GM18867 (cell line): ENCODE measurements around the gene FAM221B.

Source experiments
- ATAC-seq: cut with Tn5 transposase; IDR thresholded peaks from one replicate; pipeline ENCODE4 v1.9.1; 2021; ENCODE audit warnings: mild to moderate bottlenecking, moderate library complexity; ENCODE audit not compliant: unreplicated experiment

The FAM221B gene, protein sequence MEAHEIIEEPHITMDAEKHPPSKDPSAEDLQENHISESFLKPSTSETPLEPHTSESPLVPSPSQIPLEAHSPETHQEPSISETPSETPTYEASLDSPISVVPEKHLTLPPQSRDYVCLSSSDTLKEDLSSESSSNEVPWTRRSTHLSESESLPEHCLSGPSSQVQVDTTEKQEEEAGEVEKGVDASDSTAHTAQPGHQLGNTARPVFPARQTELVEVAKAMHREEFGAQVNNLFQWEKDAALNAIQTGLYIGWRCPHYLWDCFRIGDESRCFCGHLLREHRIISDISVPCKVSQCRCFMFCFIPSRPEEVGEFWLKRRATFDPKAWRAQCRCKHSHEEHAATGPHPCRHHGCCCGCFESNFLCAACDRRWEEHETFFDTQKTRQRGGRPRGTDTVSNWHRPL

DNA sequence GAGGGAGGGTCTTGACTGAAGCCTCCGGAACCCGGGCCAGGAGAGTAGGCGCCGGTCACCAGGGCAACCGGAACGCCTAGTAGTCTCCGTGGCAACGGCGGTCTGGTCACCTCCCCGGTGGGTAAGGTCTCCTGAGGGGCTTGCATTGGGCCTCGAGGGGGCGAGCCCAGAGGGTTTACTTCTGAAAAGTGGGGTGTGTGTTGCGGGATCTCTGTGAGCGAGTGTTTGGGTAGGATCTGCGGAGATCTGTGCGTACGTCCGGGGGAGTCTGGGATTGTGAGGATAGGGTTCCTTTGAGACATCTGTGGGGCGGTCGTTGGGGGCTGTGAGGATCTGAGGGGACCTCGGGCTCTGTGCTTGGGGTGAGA lies at the start of gene FAM221B:
Gene FAM221B, minus strand, starts transcription at position 17 of the 368 bp plus-strand sequence. CDS start 2,571 bp downstream, outside the sequence.
- ATAC-seq: no peak

DNA sequence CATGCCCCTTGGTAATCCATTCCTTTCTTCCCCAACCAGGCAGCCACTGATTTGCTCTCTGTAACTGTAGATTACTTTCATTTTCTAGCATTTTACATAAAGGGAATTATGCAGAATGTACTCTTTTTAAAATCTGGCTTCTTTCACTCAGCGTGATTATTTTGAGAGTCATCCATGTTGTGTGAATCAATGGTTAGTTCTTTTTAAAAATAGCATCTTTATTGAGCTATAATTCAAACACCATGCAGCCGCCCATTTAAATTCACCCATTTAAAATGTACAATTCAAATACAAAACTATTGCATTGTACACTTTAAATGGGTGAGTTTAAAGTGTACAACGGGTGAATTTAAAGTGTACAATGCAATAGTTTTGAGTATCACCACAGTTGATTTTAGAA lies 44.0 kb upstream of the FAM221B start:
- ATAC-seq: no peak

DNA sequence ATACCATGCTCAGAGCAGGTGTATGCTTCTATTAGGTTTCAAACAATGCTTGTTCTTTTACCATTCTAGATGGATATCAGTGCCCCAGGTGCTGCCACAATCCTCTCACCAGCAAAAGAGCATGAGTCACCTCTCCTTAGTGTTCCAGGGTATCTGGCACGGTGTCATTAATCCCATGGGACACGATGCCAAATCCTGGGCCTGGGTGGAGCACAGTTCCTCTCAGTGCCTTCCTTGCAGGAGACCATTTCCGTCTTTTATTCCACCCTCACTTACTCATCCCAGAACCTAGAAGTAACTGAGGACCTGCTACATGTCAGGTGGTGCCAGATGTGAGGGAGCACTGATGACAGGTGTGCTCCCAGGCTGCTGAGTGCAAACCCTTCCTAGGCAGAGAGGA lies 43.0 kb upstream of the FAM221B start:
- ATAC-seq: no peak

DNA sequence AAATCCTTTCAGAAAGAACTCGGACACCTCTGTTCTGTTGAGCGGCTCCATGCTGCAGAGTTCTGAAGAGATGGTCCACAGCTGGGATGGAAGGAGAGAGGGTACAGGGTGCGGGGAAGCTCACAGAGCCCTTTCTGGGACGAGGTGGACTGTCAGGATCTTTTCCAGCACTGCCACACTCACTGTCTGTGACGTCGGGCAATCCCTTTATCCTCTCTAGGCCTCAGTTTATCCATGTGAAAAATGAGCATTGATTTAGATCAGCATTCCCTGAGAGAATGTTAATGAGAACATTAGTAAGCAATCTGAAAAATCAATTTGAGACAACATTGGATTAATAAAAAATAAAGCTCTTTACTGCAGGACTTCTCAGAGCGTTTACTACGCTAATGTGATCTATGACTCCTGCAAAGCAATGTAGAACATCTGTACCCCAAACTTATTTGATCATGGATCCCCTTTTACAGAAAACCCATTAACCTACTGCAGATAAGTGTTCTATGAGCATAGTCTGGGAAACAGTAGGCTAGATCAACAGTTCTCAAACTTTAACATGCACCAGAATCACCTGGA lies 41.9 kb upstream of the FAM221B start, which contains the start of gene OR13J1:
Gene OR13J1, minus strand, starts transcription at position 51 of the 573 bp plus-strand sequence. Its CDS starts 0 bp downstream, at position 51.
- ATAC-seq: no peak

DNA sequence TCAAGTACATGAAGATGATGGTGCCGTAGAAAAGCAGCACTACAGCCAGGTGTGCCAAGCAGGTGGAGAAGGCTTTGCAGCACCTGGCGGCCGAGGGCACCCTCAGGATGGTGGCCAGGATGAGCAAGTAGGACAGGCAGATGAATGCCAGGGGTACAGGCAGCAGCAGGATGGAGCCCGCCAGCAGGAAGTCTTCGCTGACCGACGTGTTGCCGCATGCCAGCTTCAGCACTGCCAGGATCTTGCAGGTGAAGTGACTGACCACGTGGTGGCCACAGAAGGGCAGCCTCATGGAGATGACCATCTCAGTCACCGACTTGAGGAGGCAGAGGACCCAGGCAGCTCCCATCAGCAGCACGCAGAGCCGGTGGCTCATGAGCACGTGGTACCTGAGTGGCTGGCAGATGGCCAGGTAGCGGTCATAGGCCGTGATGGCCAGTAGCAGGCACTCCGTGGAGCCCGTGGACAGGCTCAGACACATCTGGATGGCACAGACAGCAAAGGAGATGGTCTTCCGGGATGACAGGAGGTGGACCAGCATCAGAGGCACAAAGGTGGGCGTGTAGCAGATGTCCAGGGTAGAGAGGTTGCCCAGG lies 41.2 kb upstream of the FAM221B start:
- no peak for ATAC-seq

DNA sequence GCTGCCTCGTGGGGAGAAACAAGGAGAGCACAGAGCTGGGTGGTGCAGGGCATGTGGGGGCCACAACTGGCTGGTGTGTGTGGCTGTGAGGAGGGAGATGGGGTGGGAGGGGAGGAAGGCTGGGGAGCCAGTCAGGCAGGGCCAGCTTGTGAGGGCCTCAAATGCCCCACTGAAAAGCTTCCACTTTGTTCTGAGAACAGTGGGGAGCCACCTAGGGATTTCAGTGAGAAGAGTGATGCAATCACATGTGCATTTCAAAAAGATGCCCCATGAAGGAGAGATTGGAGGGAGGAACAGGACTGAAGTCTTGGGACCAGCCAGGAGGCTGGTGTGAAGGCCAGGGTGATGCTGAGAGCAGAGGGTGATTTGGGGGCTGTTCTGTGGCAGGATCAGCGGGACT lies 40.4 kb upstream of the FAM221B start:
- ATAC-seq: no peak

DNA sequence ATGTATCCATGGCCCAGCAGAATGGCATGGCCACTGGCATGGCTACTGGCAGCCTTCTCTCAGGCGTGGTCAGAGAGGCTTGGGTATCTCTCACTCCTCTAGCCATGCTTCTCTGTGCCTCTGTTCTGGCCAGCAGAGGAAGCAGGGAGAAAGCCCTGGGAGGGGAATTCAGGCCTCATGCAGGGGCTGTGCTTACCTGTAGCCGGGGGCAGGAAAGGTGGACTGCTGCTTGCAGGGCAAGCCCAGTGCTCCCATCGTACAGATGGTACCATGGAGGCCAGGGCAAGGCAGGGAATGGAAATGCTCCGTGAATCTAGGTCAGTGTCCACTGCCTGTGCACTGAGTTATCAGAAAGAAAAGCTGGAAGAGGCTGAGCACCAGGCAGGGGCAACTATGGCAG lies 39.0 kb upstream of the FAM221B start:
- no peak for ATAC-seq

DNA sequence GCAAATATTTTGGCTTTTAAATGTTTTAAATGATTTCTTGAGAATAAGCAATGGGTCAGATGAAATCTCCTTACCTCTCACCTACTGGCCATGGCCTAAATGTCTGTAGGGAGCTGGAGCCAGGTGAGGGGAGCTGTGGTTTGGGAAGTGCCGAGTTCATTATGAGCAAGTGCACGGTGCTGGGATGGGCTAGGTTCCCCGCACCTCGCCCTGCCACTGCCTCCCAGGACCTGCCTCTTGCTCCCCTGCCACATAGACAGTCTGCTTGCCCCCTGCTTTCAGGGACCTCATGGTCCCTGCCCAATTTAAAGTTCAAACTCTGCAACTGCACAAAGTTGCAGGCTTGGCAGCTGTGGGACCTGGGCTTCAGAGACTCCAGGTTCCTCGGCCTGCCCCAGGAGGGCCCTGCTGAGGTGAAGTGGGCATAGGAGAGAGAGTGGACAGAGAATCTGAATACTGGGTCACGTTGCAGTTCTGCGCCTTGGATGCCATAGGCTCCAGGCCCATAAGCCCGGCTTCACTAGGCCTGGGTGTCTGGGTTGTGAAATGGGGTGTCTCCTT lies 36.2 kb upstream of the FAM221B start:
- no peak for ATAC-seq

DNA sequence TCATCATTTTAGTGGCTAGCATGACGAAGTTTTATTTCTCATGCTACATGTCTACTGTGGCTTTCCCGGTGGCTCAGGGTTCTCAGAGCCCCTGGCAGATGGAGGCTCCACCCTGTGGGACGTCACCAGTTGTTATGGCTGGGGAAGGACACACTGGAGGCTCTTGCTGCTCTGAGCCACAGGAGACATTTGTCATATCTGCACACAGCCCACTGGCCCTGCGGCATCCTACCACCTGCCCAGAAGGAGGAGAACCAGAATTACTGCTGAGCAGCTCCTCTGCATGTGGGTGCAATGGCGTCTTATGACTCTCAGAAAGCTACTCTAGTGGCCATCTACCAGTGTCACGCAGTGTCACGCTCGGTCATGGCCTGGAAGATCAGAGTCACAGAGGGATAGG lies 35.1 kb upstream of the FAM221B start:
- no peak for ATAC-seq

DNA sequence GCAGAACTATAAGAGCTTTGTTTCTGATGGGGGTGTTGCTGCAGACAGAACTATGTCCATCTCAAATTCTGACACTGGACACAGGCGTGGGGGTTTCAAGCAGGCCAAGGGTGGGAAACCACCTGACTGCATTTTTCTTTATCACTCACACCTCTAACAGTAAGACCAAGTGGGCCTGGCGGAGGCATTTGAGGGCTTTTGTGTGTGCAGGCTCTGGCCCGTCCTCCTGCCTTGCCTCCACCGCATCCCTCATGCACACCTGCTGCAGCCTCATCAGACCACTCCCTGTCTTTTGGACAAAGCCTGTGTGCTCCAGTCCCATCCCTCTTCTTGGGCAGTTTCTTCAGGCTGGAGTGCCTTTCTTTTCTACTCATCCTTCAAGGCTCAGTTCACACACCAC lies 33.8 kb upstream of the FAM221B start:
- no peak for ATAC-seq

DNA sequence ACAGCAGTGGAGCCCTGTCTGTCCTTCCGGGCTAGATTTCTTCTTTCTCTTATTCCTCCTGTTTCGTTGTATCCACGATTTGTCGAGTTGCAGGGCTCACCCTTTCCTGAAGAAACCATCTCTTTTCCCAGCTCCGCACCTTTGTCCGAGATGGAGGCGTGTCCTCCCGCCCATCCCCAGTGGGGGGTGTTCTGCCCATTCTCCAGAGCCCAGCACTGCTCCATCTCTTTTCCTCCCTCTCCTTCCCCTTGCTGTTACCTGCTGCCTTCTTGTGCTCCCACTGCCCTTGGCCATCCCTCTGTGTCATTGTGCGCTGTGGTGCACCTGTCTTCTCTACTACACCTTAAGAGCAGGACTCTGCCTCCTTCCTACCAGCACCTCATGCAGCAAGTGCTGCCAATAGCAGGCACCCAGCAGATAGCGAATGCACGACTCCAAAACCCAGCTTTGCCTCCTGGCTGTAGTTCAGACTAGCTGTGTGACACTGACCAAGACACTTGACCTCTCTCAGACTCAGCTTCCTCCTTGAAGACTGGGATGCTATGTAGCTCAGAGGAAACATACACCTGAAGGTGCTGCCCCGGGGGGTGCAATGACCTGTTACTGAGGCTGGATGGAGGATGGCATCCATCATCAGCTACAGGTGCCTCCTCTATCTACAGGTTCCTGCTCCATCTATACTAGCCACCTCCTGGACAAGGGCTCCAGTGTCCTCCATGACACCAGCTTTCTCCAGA lies 32.8 kb upstream of the FAM221B start:
- no peak for ATAC-seq

DNA sequence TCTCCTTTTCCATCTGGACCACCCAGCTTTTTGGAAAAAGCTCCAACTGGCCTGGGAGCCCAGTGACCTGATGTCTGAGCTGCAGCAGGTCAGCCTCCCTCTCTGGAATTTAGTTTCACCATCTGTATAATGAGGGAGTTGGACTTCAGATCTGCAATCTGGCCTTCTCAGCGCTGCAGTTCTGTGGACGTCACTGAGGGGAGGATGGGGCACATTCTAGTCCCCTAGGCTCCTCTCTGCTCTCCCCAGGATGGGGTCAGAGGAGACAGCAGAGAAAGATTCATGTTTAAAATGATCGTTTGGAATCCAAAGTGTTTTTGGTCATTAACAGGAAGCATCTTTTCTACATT lies 31.4 kb upstream of the FAM221B start:
- no peak for ATAC-seq

DNA sequence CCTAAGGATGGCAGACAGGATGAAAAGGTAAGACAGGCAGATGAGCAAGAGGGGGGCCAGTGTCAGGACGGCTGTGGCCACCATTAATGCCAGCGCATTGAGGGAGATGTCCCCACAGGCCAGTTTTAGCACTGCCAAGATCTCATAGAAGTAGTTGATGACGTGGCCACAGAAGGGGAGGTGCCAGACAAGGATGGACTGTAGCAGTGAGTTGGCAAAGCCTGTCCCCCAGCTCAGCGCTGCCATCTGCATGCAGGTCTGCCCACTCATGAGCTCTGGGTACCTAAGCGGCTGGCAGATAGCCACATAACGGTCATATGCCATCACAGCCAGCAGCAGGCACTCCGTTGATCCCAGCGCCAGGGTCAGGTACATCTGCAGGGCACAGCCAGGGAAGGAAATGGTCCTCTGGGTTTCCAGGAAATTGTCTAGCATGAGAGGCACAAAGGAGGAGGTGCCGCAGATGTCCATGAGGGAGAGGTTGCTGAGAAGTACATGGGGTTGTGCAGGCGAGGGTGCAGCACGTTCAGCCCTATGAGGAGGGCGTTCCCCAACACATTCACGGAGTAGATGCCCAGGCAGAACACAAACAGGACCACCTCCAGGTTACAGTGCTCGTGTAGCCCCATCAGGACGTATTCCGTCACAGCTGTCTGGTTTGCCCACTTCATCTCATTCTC lies 30.9 kb upstream of the FAM221B start:
- ATAC-seq: no peak

DNA sequence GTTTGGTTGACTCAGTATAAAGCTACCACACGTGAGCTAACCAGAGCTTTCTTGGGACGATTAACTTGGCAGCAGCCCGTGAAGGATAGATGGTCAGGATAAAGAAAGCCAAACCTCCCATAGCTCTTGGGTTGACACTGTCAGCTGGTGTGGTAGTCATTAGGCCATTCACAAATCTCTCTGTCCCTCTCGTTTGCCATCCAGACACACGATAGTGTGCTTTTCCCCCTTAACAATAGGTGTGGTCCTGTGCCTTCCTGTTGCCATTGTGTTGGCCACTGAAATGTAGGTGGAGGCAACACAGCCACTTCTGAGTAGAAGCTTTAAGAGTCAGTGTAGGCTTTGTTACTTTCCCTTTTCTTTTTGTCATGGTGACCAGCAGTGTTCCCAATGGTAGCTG lies 29.9 kb upstream of the FAM221B start:
- ATAC-seq: no peak

DNA sequence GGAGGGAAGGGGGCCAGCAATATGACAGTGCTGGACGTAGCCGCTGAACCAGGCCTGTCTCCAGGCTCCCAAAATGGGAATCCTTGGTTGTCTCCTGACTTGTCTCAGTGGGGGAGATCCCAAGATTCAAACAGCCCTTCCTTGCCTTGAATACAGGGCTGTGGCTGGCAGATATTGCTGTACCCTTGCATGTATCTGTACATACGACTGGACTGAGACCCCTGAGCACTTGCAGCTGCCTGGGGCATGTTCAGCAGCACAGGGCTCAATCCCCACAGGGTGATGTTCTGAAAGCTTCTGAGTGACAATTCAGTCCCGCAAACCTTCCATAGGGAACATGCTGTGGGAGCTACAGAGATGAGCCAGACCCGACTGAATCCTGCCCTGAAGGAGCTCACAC lies 28.4 kb upstream of the FAM221B start:
- no peak for ATAC-seq

DNA sequence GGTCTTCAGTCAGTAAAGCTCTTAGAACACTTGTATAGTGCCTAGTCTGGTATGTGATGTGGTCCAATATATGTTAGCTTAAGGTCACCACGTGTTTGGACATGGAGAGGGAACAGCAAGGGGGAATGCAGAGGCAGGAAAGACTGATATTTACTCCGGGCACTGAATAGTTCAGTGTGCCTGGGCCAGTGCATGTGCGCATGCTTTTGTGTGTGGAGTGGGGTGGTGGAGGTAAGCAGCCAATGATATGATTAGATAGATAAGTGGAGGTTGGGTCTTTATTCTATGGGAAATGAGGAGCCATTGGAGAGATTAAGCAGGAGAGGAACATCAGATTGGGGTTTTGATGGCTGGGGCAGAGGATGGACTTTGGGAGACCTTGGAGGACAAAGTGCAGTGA lies 27.7 kb upstream of the FAM221B start:
- ATAC-seq: no peak

DNA sequence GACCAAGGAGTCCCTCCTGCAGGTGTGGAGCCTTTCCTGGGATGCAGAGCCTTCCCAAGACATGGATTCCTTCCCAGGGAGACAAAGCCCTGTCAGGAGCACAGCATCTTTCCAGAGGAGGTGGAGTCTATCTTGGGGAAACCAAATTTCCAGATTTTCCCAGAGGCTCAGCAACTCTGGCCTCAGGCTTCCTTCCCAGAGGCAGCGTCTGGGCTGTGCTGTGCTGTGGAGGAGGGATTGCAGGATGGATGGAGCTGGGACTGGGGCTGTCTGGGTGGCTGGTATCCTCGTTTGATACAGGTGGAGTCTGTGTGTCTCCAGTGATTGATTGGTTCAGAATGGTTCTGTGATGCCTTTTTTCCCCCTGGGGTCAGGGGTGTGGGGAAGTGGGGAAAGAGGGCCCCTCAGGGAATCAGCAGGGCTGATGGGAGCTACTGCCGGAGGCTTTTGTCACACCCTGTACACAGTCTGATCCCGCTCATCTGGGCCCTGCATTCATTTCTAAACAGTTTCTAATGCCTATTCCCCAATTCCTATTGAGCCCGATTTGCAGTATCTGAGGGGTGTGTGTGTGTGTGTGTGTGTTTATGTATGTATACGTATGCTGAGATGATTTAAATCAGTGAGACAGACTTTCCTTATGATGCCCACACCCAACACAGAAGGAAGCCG lies 25.7 kb upstream of the FAM221B start:
- no peak for ATAC-seq

DNA sequence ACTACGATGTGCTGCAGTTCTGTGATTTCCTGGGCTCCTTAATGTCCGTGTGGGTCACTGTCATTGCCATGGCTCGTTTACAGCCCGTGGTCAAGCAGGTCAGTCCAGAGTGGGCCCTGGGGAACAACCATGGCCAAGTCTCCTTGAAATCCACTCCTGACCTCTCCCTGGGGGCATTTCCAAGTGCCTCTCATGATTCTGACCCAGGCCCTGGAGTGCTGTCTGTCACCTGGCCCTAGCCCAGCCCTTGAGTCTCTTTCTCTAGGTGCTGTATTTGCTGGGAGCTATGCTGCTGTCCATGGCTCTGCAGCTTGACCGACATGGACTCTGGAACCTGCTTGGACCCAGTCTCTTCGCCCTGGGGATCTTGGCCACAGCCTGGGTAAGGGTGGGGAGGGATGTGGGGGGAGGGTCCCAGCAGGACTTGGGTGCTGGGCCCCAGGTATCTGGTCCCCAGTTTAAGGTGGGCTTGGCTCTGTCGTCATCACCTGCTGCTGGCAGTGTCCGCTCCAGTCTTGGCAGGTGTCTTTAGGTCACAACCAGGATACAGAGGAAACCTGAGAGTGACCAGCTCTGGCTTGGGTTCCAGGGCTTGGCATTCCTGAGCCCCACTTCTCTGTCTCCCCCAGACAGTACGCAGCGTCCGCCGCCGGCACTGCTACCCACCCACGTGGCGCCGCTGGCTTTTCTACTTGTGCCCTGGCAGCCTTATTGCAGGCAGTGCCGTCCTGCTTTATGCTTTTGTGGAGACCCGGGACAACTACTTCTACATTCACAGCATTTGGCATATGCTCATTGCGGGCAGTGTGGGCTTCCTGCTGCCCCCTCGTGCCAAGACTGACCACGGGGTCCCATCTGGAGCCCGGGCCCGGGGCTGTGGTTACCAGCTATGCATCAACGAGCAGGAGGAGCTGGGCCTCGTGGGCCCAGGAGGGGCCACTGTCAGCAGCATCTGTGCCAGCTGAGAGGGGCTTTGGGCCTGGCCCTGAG lies 24.6 kb upstream of the FAM221B start:
- ATAC-seq: no peak

DNA sequence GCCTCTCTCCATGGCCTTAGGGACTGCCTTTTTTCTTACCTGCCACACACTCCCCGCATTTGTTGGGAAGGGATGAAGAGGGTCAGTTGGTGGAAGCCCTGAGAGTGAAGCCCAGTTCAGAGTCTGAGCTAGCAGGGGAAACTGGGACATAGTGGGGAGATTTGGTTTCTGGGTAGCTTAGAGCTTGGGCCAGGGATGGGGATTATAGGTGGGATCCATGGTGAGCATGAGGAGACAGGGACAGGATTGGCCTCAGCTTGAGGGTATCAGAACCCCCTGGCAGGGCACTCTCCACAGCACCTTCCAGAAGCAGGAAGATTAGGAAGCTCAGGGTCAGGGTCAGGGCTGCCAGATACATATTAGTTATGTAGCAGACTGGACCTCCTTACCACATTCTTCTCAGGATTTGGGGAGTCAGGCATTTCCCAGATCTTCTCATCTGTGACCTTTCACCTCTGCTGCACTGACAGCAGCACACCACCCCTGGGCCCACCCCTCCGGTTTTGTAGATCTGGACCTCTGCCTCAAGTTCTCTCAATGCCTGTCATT lies 23.8 kb upstream of the FAM221B start:
- no peak for ATAC-seq
